ENCODE data around the gene DNASE1L1. TPM values are rescaled to one million over a fixed set of nuclear protein-coding genes. Genes with fewer than 3 reads are reported as not detected.

The DNASE1L1 gene
- total RNA-seq, 1 donor from 2014 or later = 13.5 TPM

- intact Hi-C loops (cut with micrococcal nuclease) = loop anchor here (5.0 kb wide), 1 partner anchor 35 kb away; the partner anchor contains the start of gene LAGE3
- H3K4me3 Mint-ChIP-seq = no peak overlapping the region
- H3K9me3 Mint-ChIP-seq = no peaks in the 10 kb centered on the region
- peaks cover 24% of the 10 kb centered on the region for H3K36me3 Mint-ChIP-seq (ENCODE audit: low read depth)
- H3K27me3 Mint-ChIP-seq = no peaks in the 10 kb centered on the region
- no peak overlapping the region for H3K27ac Mint-ChIP-seq
- H3K4me1 Mint-ChIP-seq = peaks cover 14% of the 10 kb centered on the region
- no peak for DNase-seq
These were observed 33.1 kb upstream of the DNASE1L1 start for GRCh38 chrX:154441984-154442707.

GRCh38 chrX:154441564-154441963 is 32.5 kb upstream of the DNASE1L1 start:
- no peak overlapping the region for H3K27ac Mint-ChIP-seq
- no peaks in the 10 kb centered on the region for H3K27me3 Mint-ChIP-seq
- H3K4me1 Mint-ChIP-seq = peaks cover 14% of the 10 kb centered on the region
- no peak overlapping the region for H3K4me3 Mint-ChIP-seq
- intact Hi-C loops (cut with micrococcal nuclease) = loop anchor here (5.0 kb wide), 1 partner anchor 36 kb away; the partner anchor contains the start of gene LAGE3
- H3K9me3 Mint-ChIP-seq = no peaks in the 10 kb centered on the region
- peaks cover 20% of the 10 kb centered on the region for H3K36me3 Mint-ChIP-seq (ENCODE audit: low read depth)
- DNase-seq = no peak

DNA sequence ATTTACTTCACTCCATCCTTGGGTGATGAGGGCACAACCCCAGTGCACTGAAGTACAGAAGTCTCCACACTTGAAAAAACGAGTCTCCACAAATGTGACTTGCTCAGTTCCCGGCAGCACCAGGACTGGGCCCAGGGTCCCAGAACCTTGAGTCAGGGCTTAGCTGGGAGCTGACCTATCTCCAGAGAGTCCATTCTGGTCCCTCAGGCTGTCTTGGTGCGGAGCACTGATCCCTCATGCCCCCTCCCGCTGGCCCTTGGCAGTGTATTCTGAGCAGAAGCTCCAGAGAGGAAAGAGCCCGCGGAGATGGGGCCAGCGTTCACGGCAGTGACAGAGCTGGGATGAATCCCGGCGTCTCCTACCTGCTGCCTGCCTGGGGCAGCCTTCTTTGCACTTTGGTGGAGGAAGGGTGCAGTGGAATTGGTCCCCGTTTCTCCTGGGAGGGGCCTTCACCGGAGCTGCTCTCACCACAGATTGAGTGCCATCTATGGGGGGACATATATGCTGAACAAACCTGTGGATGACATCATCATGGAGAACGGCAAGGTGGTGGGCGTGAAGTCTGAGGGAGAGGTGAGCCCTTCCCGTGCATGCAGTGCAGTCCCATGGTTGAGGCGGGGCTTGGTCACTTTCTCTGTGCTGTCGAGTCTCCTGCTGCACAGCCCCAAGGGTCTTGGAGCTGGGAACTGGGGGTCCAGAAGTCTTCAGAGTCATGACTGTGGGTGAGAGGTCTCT is 31.7 kb upstream of the DNASE1L1 start:
- no peak overlapping the region for H3K27ac Mint-ChIP-seq
- H3K4me3 Mint-ChIP-seq = no peak overlapping the region
- H3K27me3 Mint-ChIP-seq = no peaks in the 10 kb centered on the region
- H3K4me1 Mint-ChIP-seq = peaks cover 18% of the 10 kb centered on the region
- intact Hi-C loops (cut with micrococcal nuclease) = loop anchor here (5.0 kb wide), 1 partner anchor 37 kb away; the partner anchor contains the start of gene LAGE3
- DNase-seq = no peak
- H3K9me3 Mint-ChIP-seq = no peaks in the 10 kb centered on the region
- H3K36me3 Mint-ChIP-seq (ENCODE audit: low read depth) = peaks cover 26% of the 10 kb centered on the region

GRCh38 chrX:154439841-154440240 is 30.8 kb upstream of the DNASE1L1 start:
- no peak for DNase-seq
- H3K36me3 Mint-ChIP-seq (ENCODE audit: low read depth) = peaks cover 28% of the 10 kb centered on the region
- intact Hi-C loops (cut with micrococcal nuclease) = loop anchor here (5.0 kb wide), 3 partner anchors 37 to 52 kb away; partner anchors contain the start of genes LAGE3, RPL10 and SLC10A3
- no peak overlapping the region for H3K4me3 Mint-ChIP-seq
- no peak overlapping the region for H3K27ac Mint-ChIP-seq
- peaks cover 18% of the 10 kb centered on the region for H3K4me1 Mint-ChIP-seq
- no peaks in the 10 kb centered on the region for H3K27me3 Mint-ChIP-seq
- no peaks in the 10 kb centered on the region for H3K9me3 Mint-ChIP-seq

DNA sequence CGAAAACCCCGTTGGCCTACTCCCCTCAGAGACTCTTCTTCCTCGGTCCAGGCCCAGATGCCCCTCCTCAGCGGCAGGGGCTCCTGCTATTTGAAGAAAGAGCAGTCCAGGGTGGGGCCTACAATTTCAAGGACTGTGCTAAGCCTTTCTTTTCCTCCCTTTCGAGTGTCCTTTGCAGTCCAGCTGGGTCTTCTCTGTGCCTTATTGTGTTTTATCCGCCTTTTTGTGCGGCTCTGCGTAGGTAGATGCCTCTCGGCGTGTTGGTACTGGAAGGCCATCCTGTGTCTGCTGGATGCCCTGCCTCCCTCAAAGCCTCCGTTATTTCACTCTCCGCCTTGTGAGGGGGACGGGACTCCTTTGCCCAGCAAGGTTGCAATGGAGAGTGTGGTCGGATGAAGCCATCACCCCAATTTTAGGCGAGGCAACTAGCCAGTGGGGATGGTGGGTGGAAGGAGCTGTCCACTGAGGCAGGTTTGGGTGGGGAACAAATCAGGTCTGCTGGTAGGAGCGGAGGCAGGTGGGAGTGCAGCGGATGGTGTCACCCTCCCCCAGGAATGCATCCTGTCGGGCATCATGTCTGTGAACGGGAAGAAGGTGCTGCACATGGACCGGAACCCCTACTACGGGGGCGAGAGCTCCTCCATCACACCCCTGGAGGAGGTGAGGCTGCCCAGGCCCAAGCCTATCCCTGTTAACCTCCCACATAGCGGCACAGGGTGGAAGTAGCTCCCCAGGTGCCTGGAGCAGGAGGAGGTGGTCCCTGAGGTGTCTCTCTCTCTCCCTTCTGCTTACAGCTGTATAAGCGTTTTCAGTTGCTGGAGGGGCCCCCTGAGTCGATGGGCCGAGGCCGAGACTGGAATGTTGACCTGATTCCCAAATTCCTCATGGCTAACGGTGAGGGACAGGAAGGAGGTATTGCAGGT is 29.2 kb upstream of the DNASE1L1 start:
- Mint-ChIP-seq H3K9me3 (no peaks in the 10 kb centered on the region), H3K27me3 (no peaks in the 10 kb centered on the region), H3K4me3 (peak overlapping the region; percentile 89), H3K27ac (peak overlapping the region; percentile 82), H3K4me1 (peaks cover 15% of the 10 kb centered on the region), H3K36me3 (ENCODE audit: low read depth) (peaks cover 35% of the 10 kb centered on the region)
- no peak for DNase-seq
- intact Hi-C loops (cut with micrococcal nuclease) = loop anchor here (5.0 kb wide), 2 partner anchors 41 to 54 kb away; partner anchors contain the start of genes RPL10 and SLC10A3

- peak within 1 kb of the TSS; percentile 92 for H3K27ac Mint-ChIP-seq
- H3K9me3 Mint-ChIP-seq = no peaks in the 10 kb centered on the region
- H3K4me1 Mint-ChIP-seq = peaks cover 15% of the 10 kb centered on the region
- intact Hi-C loops (cut with micrococcal nuclease) = loop anchor here (5.0 kb wide), 2 partner anchors 40 to 55 kb away; partner anchors contain the start of genes RPL10 and SLC10A3
- peak within 1 kb of the TSS; percentile 89 for H3K4me3 Mint-ChIP-seq
- DNase-seq = peak; percentile 89
- H3K27me3 Mint-ChIP-seq = no peaks in the 10 kb centered on the region
- H3K36me3 Mint-ChIP-seq (ENCODE audit: low read depth) = peaks cover 39% of the 10 kb centered on the region
These were observed 28.1 kb upstream of the DNASE1L1 start, which contains the start of gene GDI1 for GRCh38 chrX:154436983-154437752. TSS of gene GDI1 (plus strand) at chrX:154437154. CDS start at chrX:154437255, 101 bp downstream.

DNA sequence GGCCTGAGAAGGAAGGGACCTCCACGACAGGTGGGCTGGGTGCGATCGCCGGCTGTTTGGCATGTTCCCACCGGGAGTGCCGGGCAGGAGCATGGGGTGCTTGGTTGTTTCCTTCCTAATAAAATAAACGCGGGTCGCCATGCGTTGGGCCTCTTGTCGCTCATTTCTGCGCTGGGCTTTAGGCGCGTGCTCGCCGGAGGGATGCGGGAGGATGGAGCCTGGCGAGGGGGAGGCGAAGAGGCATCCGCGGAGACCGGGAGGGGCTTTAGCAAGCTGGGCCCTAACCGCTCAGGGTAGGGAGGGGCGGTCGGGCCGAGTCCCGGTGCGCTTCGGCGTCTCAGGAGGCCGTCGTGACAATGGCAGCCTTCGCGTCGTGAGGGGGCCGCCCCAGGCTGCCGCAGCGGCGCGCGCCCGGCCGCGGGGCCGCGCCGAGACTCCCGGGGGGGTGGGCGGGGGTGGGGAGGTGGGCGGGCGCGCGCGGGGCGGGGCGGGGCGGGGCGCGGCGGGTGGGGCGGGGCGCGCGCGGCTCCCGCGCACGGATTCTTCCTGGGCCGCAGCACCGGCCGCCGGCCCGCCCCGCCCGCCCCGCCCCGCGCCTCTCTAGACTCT is 27.4 kb upstream of the DNASE1L1 start:
- intact Hi-C loops (cut with micrococcal nuclease) = loop anchor here (5.0 kb wide), 2 partner anchors 39 to 56 kb away; partner anchors contain the start of genes RPL10 and SLC10A3
- Mint-ChIP-seq H3K36me3 (ENCODE audit: low read depth) (peaks cover 35% of the 10 kb centered on the region), H3K4me1 (peaks cover 15% of the 10 kb centered on the region), H3K4me3 (peak overlapping the region; percentile 85), H3K27me3 (no peaks in the 10 kb centered on the region), H3K27ac (peak overlapping the region; percentile 92), H3K9me3 (no peaks in the 10 kb centered on the region)
- peak; percentile 84 for DNase-seq

DNA sequence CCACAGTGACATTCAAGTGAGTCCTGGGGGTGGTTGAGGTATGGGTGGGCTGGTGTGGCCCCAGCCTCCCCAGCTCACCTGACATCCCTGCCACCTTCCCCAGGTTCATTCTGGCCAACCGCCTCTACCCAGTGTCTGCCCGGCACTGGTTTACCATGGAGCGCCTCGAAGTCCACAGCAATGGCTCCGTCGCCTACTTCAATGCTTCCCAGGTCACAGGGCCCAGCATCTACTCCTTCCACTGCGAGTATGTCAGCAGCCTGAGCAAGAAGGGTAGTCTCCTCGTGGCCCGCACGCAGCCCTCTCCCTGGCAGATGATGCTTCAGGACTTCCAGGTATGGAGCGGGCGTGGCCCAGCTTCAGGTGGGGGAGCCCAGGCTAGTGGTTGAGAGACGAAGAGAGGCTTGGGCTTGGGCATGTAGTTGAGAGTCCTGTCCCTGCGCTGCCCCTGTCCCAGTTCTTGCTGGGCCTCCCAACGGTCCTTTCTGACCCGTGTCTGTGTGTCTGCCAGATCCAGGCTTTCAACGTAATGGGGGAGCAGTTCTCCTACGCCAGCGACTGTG is 26.2 kb upstream of the DNASE1L1 start:
- Mint-ChIP-seq H3K27ac (no peak overlapping the region), H3K9me3 (no peaks in the 10 kb centered on the region), H3K27me3 (no peaks in the 10 kb centered on the region), H3K4me3 (no peak overlapping the region), H3K36me3 (ENCODE audit: low read depth) (peaks cover 33% of the 10 kb centered on the region), H3K4me1 (peaks cover 20% of the 10 kb centered on the region)
- intact Hi-C loops (cut with micrococcal nuclease) = loop anchor here (5.0 kb wide), 2 partner anchors 38 to 57 kb away; partner anchors contain the start of genes RPL10 and SLC10A3
- no peak for DNase-seq

DNA sequence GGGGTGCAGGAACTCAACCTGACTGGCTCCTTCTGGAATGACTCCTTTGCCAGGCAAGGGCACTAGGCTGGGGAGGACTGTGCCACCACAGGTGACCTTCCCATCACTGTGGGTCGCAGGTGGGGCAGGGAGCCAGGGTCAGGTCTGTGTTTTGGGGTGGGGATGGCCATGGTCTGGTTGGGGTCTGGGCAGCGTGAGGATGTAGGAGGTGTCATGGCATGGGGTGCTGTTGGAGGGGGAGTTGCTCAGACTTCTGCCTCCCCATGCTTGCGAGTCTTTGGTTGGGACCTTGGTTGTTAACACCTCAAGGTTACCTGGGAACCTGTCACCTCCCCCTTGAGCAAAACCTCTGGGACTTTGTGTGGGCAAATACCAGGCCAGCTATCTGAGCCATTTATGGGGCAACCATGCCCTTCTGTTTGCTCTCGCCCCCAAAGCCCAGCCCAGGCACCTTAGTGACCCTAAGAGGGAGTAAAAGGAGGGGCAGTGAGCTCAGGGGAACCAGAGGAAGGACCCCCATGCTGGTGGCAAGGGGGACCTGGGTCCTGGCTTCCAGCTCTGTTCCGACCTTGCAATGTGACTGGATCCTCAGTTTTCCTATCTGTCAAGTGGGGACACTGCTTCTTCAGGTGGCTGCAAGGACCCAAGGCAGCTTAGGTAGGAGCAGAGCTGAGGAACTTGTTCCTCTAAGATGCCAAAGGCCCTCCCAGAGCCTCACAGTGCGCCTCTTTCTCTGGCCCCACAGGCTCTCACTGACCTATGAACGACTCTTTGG is 25.5 kb upstream of the DNASE1L1 start:
- H3K4me1 Mint-ChIP-seq = peaks cover 24% of the 10 kb centered on the region
- peaks cover 30% of the 10 kb centered on the region for H3K36me3 Mint-ChIP-seq (ENCODE audit: low read depth)
- H3K27ac Mint-ChIP-seq = no peak overlapping the region
- no peak for DNase-seq
- H3K9me3 Mint-ChIP-seq = no peaks in the 10 kb centered on the region
- H3K4me3 Mint-ChIP-seq = no peak overlapping the region
- intact Hi-C loops (cut with micrococcal nuclease) = loop anchor here (5.0 kb wide), 2 partner anchors 37 to 58 kb away; partner anchors contain the start of genes RPL10 and SLC10A3
- no peaks in the 10 kb centered on the region for H3K27me3 Mint-ChIP-seq

GRCh38 chrX:154433605-154434004 is 24.6 kb upstream of the DNASE1L1 start:
- Mint-ChIP-seq H3K27ac (no peak overlapping the region), H3K27me3 (no peaks in the 10 kb centered on the region), H3K4me3 (no peak overlapping the region), H3K9me3 (no peaks in the 10 kb centered on the region), H3K36me3 (ENCODE audit: low read depth) (peaks cover 28% of the 10 kb centered on the region), H3K4me1 (peaks cover 27% of the 10 kb centered on the region)
- no peak for DNase-seq
- intact Hi-C loops (cut with micrococcal nuclease) = no loop called here

GRCh38 chrX:154432210-154432609 is 23.2 kb upstream of the DNASE1L1 start:
- H3K36me3 Mint-ChIP-seq (ENCODE audit: low read depth) = peaks cover 24% of the 10 kb centered on the region
- intact Hi-C loops (cut with micrococcal nuclease) = no loop called here
- H3K4me3 Mint-ChIP-seq = no peak overlapping the region
- DNase-seq = no peak
- no peaks in the 10 kb centered on the region for H3K9me3 Mint-ChIP-seq
- no peak overlapping the region for H3K27ac Mint-ChIP-seq
- H3K4me1 Mint-ChIP-seq = peaks cover 25% of the 10 kb centered on the region
- no peaks in the 10 kb centered on the region for H3K27me3 Mint-ChIP-seq

Data from activated CD4-positive, alpha-beta T cell treated with anti-CD3 and anti-CD28 coated beads, Interleukin-2, amount 10 ng/mL, durations not matched to agents 24 days and 14 days (primary cell).